A673 (cell line): ENCODE measurements around the gene RNF26. TPM values are rescaled to one million over a fixed set of nuclear protein-coding genes. Genes with fewer than 3 reads are reported as not detected.

Source experiments
- BruUV-seq: library from RNA; stranded (reverse); fragments of 400-500 nt; replicated peaks from 2 replicates; lab custom pipeline; 2021; lab: Mats Ljungman, UMichigan
- CTCF ChIA-PET: fragments of 300-600 bp; sonication (Branson Sonifier 250); formaldehyde crosslinking; loops from one replicate; lab custom pipeline; 2022; ENCODE audit warnings: antibody characterized with exemption; lab: Charles Lee
- POLR2A ChIA-PET: fragments of 300-600 bp; sonication (Branson Sonifier 250); formaldehyde crosslinking; loops from one replicate; lab custom pipeline; 2022; ENCODE audit warnings: antibody characterized with exemption; ENCODE audit not compliant: low non-redundant PET; lab: Charles Lee
- DNase-seq: peaks from one replicate; pipeline ENCODE4 v3.0.0-alpha.2; 2015; ENCODE audit warnings: low spot score
- H3K27ac ChIP-seq: fragments of 200-600 bp; sonication (generic); 2 replicates; pipeline ENCODE4 v1.5.1; 2016; ENCODE audit warnings: mixed run types, low read depth, mild to moderate bottlenecking, mixed read lengths, antibody characterized with exemption, low read length; ENCODE audit not compliant: poor library complexity, severe bottlenecking
- H3K27me3 ChIP-seq: fragments of 200-600 bp; sonication (generic); replicated peaks from 2 replicates; pipeline ENCODE4 v1.6.1; 2017; ENCODE audit warnings: mixed run types, low read depth, mild to moderate bottlenecking, mixed read lengths, antibody characterized with exemption, low read length; ENCODE audit not compliant: insufficient read depth, poor library complexity
- H3K36me3 ChIP-seq: fragments of 200-600 bp; sonication (generic); 2 replicates; pipeline ENCODE4 v1.6.1; 2016; ENCODE audit warnings: mixed run types, mild to moderate bottlenecking, mixed read lengths, antibody characterized with exemption, low read length; ENCODE audit not compliant: insufficient read depth, poor library complexity, severe bottlenecking
- H3K4me1 ChIP-seq: fragments of 200-600 bp; sonication (generic); 2 replicates; pipeline ENCODE4 v1.6.1; 2017; ENCODE audit warnings: mixed run types, mild to moderate bottlenecking, mixed read lengths, antibody characterized with exemption, low read length; ENCODE audit not compliant: insufficient read depth, poor library complexity, severe bottlenecking
- H3K4me3 ChIP-seq: fragments of 200-600 bp; sonication (generic); 2 replicates; pipeline ENCODE4 v1.5.1; 2016; ENCODE audit warnings: low read depth, mixed run types, mild to moderate bottlenecking, mixed read lengths, low read length; ENCODE audit not compliant: poor library complexity, severe bottlenecking
- H3K9me3 ChIP-seq: fragments of 200-600 bp; sonication (generic); 2 replicates; pipeline ENCODE4 v1.6.1; 2016; ENCODE audit warnings: mixed run types, low read depth, mild to moderate bottlenecking, mixed read lengths, antibody characterized with exemption, low read length; ENCODE audit not compliant: poor library complexity, severe bottlenecking
- EZH2 ChIP-seq: fragments of 200-600 bp; sonication (generic); IDR thresholded peaks from 2 replicates; pipeline ENCODE4 v1.6.1; 2017; ENCODE audit warnings: borderline replicate concordance, low read depth, mild to moderate bottlenecking, mixed read lengths, antibody characterized with exemption, low read length; ENCODE audit not compliant: poor library complexity, severe bottlenecking
- intact Hi-C: fragments of 100-400 bp; cut with micrococcal nuclease; formaldehyde crosslinking; loops from one replicate; pipeline ENCODE4 v1.10.0; 2022; ENCODE audit not compliant: unreplicated experiment
- total RNA-seq: library from RNA; stranded (reverse); gene quantifications from 2 replicates; pipeline ENCODE4 v1.2.3, GENCODE V29; 2021
- TF ChIP-seq, protein P1 (sequence below): fragments of 300-800, 200-600 bp; sonication (generic); conservative IDR thresholded peaks from 2 replicates; pipeline ENCODE4 v1.5.1; 2017; ENCODE audit warnings: low read depth, mild to moderate bottlenecking, antibody characterized with exemption, low read length, moderate library complexity, mixed read lengths

The RNF26 gene
- total RNA-seq, 1 experiment from 2014 or later = 81.3 TPM

GRCh38 chr11:119373059-119373920, 39.0 kb downstream of the RNF26 start:
- no peak for DNase-seq
- no peak for TF ChIP-seq EZH2
- TF ChIP-seq, protein P1, sequence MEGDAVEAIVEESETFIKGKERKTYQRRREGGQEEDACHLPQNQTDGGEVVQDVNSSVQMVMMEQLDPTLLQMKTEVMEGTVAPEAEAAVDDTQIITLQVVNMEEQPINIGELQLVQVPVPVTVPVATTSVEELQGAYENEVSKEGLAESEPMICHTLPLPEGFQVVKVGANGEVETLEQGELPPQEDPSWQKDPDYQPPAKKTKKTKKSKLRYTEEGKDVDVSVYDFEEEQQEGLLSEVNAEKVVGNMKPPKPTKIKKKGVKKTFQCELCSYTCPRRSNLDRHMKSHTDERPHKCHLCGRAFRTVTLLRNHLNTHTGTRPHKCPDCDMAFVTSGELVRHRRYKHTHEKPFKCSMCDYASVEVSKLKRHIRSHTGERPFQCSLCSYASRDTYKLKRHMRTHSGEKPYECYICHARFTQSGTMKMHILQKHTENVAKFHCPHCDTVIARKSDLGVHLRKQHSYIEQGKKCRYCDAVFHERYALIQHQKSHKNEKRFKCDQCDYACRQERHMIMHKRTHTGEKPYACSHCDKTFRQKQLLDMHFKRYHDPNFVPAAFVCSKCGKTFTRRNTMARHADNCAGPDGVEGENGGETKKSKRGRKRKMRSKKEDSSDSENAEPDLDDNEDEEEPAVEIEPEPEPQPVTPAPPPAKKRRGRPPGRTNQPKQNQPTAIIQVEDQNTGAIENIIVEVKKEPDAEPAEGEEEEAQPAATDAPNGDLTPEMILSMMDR = no peak
- no TSS peak for BruUV-seq
- Histone ChIP-seq H3K9me3 (no peaks in the 10 kb centered on the region), H3K36me3 (no peaks in the 10 kb centered on the region), H3K27ac (no peak overlapping the region), H3K4me3 (no peak overlapping the region), H3K4me1 (peaks cover 29% of the 10 kb centered on the region), H3K27me3 (no peaks in the 10 kb centered on the region)
- intact Hi-C loops = no loop called here
- CTCF ChIA-PET = interaction anchor here (0.5 to 3.5 kb wide), 5 partner anchors 8 to 212 kb away, joined by 3 to 34 read pairs (median 4); partner anchors contain the start of gene USP2
- POLR2A ChIA-PET = no interaction called here

DNA sequence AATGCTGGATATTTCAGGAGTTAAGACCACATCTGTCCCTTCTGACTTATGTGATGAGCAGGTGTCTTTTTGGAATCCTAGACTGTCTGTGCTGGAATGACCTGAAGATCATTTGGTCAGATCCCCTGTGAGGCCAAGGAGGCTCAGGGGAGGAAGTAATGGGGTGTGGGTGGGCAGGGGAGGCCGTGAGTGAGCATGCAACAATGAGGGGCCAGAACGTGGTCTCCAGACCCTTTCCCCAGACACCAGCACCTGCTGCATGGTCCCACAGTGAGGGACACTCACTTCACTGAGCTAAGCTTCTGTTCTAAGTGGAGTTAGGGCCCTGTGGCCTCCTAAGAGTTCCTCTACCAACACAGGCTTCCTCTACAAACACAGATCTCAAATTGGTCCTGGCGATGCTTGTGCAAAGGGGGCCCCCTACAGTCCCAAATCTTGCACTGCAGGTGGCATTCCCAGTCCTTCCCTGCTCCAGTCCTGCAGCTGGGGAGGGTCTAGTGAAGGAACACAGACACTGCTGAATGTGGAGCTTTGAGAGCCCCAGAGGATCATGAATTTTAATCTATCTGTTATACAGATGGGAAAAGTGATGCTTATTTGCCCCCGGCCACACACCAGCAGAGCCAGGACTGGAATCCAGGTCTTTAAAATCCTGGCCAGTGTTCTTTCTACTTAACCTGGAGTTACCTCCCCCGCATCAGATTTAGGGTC, 39.7 kb downstream of the RNF26 start:
- Histone ChIP-seq H3K36me3 (no peaks in the 10 kb centered on the region), H3K4me3 (no peak overlapping the region), H3K27ac (no peak overlapping the region), H3K4me1 (peaks cover 21% of the 10 kb centered on the region), H3K27me3 (no peaks in the 10 kb centered on the region), H3K9me3 (no peaks in the 10 kb centered on the region)
- TF ChIP-seq EZH2 = no peak
- TF ChIP-seq, protein P1 = peak; percentile 98
- no TSS peak for BruUV-seq
- CTCF ChIA-PET = interaction anchor here (0.5 to 3.5 kb wide), 6 partner anchors 18 to 211 kb away, joined by 3 to 34 read pairs (median 4); partner anchors contain the start of gene THY1
- peak; percentile 89 for DNase-seq
- intact Hi-C loops = loop anchor here (2.0 kb wide), 1 partner anchor 17 kb away; no protein-coding TSS in a partner anchor
- POLR2A ChIA-PET = no interaction called here

DNA sequence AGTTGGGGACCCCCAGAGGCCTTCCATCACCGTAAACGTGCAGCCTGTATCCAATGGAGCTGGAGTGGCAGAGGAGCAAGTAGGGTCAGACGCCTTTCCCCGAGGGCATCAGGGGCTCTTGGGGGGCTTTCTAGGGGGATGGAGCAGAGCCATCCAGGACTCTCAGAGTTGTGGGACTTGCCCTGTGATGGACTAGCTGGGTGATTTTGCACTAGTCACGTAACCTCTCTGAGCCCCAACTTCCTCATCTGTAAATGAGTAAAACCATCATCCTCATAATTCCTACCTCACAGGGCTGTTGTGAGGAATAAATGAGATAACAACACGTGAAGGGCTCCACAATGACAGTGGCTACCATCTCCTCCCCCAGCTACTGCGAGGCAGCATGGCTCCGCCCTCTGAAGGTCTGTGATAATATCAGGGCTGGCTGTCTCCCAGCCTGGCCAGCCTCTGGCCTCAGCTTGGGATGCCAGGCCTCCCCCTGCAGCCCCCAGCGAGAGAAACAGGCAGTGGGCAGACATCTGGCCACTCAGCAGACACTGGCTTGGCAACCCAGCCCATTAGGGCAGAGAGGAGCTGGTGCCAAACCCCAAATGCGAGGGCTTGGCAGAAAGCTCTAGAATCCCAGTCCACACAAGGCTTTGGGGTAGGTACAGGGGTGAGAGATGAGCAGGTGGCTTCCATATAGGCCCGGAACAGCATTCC, 40.5 kb downstream of the RNF26 start:
- intact Hi-C loops = loop anchor here (2.0 kb wide), 1 partner anchor 18 kb away; no protein-coding TSS in a partner anchor
- CTCF ChIA-PET = interaction anchor here (0.8 to 3.5 kb wide), 5 partner anchors 19 to 48 kb away, joined by 3 to 34 read pairs (median 3); partner anchors contain the start of gene THY1
- Histone ChIP-seq H3K27me3 (no peaks in the 10 kb centered on the region), H3K27ac (no peak overlapping the region), H3K4me1 (peaks cover 14% of the 10 kb centered on the region), H3K4me3 (no peak overlapping the region), H3K9me3 (no peaks in the 10 kb centered on the region), H3K36me3 (no peaks in the 10 kb centered on the region)
- BruUV-seq = no TSS peak
- POLR2A ChIA-PET = no interaction called here
- TF ChIP-seq, protein P1 = no peak
- no peak for TF ChIP-seq EZH2
- no peak for DNase-seq
